ENCODE measurements around the gene SATL1. TPM values are rescaled to one million over a fixed set of nuclear protein-coding genes. Genes with fewer than 3 reads are reported as not detected.
A peak's percentile ranks its signal among the peaks of the same experiment; 100 is the strongest.
"Not testable (repeated sequence)": the region's sequence is repeated elsewhere in the genome, so short reads cannot be mapped to it uniquely, and the experiment has no call there.

SATL1 gene
- total RNA-seq, 1 donor from 2014 or later, result not detected

DNA sequence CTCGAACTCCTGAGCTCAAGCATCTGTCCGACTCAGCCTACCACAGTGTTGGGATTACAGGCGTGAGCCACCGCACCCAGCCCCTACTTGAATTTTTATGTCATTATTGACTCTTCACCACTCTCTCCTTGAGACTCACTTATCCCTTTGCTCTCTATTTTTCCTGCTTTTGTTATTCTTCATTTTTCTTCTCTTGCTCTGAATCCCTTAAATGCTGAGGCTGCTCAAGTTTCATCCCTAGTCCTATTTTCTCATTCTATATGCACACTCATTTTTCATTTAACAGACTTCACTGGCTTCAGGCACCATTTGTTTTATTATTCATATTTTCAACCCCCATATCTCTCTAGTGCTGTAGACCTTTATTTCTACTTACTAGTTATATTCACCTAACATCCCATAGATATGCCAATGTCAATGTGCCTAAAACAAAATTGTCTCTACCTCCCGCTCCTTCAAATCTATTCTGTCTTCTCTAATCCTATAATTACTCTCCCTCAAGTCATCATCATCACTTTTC, 154.2 kb downstream of the SATL1 start:
- TF ChIP-seq, protein P1, sequence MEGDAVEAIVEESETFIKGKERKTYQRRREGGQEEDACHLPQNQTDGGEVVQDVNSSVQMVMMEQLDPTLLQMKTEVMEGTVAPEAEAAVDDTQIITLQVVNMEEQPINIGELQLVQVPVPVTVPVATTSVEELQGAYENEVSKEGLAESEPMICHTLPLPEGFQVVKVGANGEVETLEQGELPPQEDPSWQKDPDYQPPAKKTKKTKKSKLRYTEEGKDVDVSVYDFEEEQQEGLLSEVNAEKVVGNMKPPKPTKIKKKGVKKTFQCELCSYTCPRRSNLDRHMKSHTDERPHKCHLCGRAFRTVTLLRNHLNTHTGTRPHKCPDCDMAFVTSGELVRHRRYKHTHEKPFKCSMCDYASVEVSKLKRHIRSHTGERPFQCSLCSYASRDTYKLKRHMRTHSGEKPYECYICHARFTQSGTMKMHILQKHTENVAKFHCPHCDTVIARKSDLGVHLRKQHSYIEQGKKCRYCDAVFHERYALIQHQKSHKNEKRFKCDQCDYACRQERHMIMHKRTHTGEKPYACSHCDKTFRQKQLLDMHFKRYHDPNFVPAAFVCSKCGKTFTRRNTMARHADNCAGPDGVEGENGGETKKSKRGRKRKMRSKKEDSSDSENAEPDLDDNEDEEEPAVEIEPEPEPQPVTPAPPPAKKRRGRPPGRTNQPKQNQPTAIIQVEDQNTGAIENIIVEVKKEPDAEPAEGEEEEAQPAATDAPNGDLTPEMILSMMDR (IDR thresholded peaks at IDR 0.05; ENCODE audit: insufficient read depth, low read length, poor library complexity, severe bottlenecking), result no peak
- Histone ChIP-seq H3K4me3 (ENCODE audit: low read depth, low read length) (no peak overlapping the region), H3K27me3 (ENCODE audit: control insufficient read depth, insufficient read depth, low read length) (no peaks in the 10 kb centered on the region), H3K36me3 (ENCODE audit: control insufficient read depth, insufficient read depth, low read length) (no peaks in the 10 kb centered on the region)
- no peak for DNase-seq (ENCODE audit: low read depth)

DNA sequence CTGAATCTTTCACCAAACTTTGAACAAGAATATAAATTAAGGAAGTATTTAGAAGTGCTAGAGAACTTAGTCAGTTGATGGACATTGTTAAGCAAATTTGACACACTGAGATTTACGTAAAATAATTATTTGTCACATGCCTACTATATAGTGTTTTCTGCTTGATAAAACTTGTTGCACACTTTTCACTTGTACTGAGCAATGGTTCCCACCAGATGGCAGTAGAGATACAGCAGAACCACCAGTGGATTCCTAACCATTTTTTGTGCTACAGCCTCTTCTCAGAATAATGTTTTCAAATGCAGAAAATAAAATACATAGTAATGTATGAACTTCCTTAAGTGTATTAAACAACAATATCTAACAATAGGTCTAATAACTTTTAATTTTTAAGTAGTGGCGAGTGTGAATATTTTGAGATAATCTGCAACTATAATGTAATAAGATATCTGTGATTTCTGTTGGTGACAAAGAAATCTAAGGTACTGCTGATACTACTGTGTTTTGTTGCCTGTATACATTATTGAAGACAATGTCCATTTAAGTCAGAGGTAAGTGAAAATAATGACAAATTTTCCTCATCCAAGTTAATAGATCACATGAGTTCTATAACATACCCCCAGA, 158.7 kb downstream of the SATL1 start:
- H3K4me3 ChIP-seq (ENCODE audit: low read depth, low read length), result no peak overlapping the region
- H3K27me3 ChIP-seq (ENCODE audit: control insufficient read depth, insufficient read depth, low read length), result no peaks in the 10 kb centered on the region
- no peaks in the 10 kb centered on the region for H3K36me3 ChIP-seq (ENCODE audit: control insufficient read depth, insufficient read depth, low read length)
- TF ChIP-seq, protein P1 (IDR thresholded peaks at IDR 0.05; ENCODE audit: insufficient read depth, low read length, poor library complexity, severe bottlenecking), result peak; percentile 82
- DNase-seq (ENCODE audit: low read depth), result peak; percentile 2

DNA sequence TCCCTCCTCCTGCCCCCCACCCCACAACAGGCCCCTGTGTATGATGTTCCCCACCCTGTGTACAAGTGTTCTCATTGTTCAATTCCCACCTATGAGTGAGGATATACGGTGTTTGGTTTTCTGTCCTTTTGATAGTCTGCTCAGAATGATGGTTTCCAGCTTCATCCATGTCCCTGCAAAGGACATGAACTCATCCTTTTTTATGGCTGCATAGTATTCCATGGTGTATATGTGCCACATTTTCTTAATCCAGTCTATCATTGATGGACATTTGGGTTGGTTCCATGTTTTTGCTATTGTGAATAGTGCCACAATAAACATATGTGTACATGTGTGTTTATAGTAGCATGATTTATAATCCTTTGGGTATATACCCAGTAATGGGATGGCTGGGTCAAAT, 166.3 kb downstream of the SATL1 start:
- H3K36me3 ChIP-seq (ENCODE audit: control insufficient read depth, insufficient read depth, low read length); H3K27me3 ChIP-seq (ENCODE audit: control insufficient read depth, insufficient read depth, low read length); H3K4me3 ChIP-seq (ENCODE audit: low read depth, low read length); DNase-seq (ENCODE audit: low read depth): not testable (repeated sequence)

DNA sequence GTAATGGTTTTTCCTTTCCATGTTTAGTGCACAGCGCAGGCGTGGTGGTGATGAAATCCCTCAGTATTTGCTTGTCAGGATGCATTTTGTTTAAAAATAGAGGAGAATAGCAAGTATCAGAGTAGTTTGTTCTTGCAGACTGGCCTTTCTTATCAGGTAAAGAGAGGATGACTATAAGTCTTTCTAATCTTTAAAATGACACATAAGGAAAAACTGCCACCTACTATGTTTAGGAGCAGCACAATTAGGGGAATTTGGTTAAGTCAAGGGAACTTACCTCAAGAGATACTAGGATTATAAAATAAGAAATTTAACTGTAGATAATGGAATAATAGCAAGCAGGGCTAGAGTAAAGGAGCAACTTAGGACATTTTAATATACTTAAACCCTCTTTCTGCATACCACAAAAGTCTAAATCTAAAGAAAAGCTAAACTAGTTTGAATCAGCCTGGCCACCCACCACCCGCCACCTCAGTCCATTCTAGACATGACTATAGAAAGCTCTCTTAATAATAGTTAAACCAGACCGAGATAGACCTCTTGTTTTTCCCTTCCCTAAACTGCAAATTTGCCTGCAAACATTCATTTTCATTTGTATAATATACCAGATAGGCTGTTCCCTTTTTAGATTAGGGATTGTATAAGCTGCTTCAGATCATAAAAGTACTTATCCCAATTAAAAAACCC, 177.9 kb downstream of the SATL1 start:
- H3K36me3 ChIP-seq (ENCODE audit: control insufficient read depth, insufficient read depth, low read length), result no peaks in the 10 kb centered on the region
- DNase-seq (ENCODE audit: low read depth), result no peak
- TF ChIP-seq, protein P1 (IDR thresholded peaks at IDR 0.05; ENCODE audit: insufficient read depth, low read length, poor library complexity, severe bottlenecking), result no peak
- H3K27me3 ChIP-seq (ENCODE audit: control insufficient read depth, insufficient read depth, low read length), result no peaks in the 10 kb centered on the region
- no peak overlapping the region for H3K4me3 ChIP-seq (ENCODE audit: low read depth, low read length)

DNA sequence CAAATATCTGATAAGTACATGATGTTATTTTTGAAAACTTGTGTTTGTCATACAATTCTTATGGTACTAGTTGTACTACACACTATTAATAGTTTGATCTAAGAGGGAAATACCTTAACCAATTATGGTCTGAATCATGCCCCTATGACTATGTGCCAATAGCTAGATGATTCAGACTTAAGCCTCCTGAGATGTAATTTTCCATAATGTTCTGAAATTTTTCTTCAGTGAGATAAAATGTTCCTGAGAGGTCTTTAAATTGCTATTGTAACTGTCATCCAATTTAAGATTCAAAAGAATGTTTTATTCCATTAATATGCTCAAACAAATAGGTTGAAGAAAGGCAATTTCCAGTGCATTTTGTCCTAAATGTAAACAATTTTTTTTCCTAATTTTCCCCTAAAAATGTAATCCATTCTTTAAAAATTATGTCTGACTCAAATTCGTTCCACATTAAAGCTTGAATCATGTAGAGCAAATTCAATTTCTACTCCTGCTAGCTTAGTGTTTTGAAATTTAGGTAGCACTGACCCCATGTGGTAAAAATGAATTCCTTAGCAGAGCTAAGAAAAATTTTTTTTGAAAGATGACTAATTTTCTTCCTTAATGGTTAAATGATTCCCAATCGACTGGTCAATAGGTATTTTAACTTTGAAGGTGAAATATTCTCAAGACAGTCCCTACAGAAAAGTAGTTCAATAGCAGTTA, 190.8 kb downstream of the SATL1 start:
- TF ChIP-seq, protein P1 (IDR thresholded peaks at IDR 0.05; ENCODE audit: insufficient read depth, low read length, poor library complexity, severe bottlenecking), result peak; percentile 18
- Histone ChIP-seq H3K4me3 (ENCODE audit: low read depth, low read length) (no peak overlapping the region), H3K27me3 (ENCODE audit: control insufficient read depth, insufficient read depth, low read length) (no peaks in the 10 kb centered on the region), H3K36me3 (ENCODE audit: control insufficient read depth, insufficient read depth, low read length) (no peaks in the 10 kb centered on the region)
- peak; percentile 7 for DNase-seq (ENCODE audit: low read depth)

DNA sequence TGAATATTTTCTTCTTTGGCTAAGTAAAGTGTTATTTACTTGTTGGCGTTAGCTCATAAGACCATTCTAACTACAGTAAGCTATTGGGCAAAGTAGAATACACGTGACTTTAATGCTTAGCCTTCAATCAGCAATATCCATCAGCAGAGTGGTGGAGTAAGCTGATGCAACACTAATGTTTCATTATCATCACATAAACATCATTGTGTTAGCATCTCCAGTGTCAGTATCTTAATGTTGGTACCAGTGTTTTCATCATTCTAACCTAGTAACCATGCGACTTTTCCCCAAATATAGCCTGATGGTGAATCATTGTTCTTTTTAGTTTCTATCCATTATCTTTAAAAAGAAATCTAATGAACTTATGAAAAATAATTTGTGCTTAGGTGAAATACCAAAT, 191.4 kb downstream of the SATL1 start:
- H3K4me3 ChIP-seq (ENCODE audit: low read depth, low read length), result no peak overlapping the region
- H3K27me3 ChIP-seq (ENCODE audit: control insufficient read depth, insufficient read depth, low read length), result no peaks in the 10 kb centered on the region
- H3K36me3 ChIP-seq (ENCODE audit: control insufficient read depth, insufficient read depth, low read length), result no peaks in the 10 kb centered on the region
- TF ChIP-seq, protein P1 (IDR thresholded peaks at IDR 0.05; ENCODE audit: insufficient read depth, low read length, poor library complexity, severe bottlenecking), result no peak
- no peak for DNase-seq (ENCODE audit: low read depth)
